ENCODE results near the gene GPR52.
"Not testable (repeated sequence)": the region's sequence is repeated elsewhere in the genome, so short reads cannot be mapped to it uniquely, and the experiment has no call there.

Gene GPR52, protein sequence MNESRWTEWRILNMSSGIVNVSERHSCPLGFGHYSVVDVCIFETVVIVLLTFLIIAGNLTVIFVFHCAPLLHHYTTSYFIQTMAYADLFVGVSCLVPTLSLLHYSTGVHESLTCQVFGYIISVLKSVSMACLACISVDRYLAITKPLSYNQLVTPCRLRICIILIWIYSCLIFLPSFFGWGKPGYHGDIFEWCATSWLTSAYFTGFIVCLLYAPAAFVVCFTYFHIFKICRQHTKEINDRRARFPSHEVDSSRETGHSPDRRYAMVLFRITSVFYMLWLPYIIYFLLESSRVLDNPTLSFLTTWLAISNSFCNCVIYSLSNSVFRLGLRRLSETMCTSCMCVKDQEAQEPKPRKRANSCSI

DNA sequence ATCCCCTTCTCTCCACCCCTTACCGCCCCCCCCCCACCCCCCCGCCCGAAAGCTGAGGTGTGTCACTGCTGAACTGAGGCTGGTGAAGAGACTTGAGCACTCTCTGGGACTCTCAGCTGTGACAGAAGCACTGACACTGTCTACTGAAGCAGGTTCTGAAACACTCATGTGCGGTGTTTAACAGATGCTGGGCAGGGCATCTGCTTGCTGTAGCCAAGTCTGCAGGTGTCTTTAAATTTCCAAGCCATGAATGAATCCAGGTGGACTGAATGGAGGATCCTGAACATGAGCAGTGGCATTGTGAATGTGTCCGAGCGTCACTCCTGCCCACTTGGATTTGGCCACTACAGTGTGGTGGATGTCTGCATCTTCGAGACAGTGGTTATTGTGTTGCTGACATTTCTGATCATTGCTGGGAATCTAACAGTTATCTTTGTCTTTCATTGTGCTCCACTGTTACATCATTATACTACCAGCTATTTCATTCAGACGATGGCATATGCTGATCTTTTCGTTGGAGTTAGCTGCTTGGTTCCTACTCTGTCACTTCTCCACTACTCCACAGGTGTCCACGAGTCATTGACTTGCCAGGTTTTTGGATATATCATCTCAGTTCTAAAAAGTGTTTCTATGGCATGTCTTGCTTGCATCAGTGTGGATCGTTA, at the start of gene GPR52:
TSS of gene GPR52 (plus strand) at position 99 of the 665 bp plus-strand sequence. CDS start at position 247, 148 bp downstream.
- DNase-seq (ENCODE audit: low read depth in 2 of 2) = no peak

GRCh38 chr1:174398246-174398645, 49.5 kb upstream of the GPR52 start:
- no peak for DNase-seq (ENCODE audit: low read depth in 2 of 2)

GRCh38 chr1:174399211-174399610, 48.6 kb upstream of the GPR52 start:
- no peak for DNase-seq (ENCODE audit: low read depth in 2 of 2)

- no peak for DNase-seq (ENCODE audit: low read depth in 2 of 2)
Observed at GRCh38 chr1:174401075-174401474, 46.7 kb upstream of the GPR52 start.

GRCh38 chr1:174405219-174405618, 42.5 kb upstream of the GPR52 start:
- DNase-seq (ENCODE audit: low read depth in 2 of 2) = no peak

DNA sequence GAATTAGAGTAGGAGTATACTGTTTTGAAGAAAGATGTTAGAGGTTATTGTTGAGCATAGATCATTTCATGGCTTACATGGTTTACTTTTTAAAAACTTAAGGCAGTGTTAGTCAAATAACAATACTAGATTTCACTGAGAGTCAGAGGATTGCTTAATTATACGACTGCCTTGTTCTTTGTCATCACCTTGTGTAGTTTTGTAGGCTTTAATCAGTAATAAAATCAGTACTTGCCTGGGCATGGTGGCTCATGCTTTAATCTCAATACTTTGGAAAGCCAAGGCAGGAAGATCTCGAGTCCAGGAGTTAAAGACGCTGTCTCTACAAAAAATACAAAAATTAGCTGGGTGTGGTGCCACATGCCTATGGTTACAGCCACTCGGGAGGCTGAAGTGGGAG, 41.3 kb upstream of the GPR52 start:
- no peak for DNase-seq (ENCODE audit: low read depth in 2 of 2)

GRCh38 chr1:174407665-174408064, 40.1 kb upstream of the GPR52 start:
- no peak for DNase-seq (ENCODE audit: low read depth in 2 of 2)

- DNase-seq (ENCODE audit: low read depth in 2 of 2) = no peak
Observed at GRCh38 chr1:174408146-174408545, 39.6 kb upstream of the GPR52 start.

- not testable (repeated sequence) for DNase-seq (ENCODE audit: low read depth in 2 of 2)
Observed at GRCh38 chr1:174409801-174410200, 38.0 kb upstream of the GPR52 start.

DNA sequence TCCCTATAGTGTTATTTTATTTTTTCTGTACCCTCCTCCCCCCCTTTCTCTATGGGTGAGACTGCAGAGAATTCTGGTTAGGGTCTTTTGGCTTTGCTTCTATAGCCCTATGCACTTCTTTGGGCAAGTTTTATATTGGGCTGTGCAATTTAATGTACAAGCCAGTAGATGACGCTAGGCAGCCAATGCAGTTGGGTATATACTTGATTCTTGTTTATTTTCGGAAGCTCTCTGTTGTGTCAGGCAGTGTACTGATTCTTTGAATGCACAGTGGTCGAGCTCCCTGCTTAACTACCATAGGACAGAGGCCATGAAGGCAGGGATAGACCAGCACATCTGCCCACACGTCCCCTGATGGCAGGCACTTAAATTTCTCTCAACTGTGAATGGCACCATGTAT, 34.1 kb upstream of the GPR52 start:
- no peak for DNase-seq (ENCODE audit: low read depth in 2 of 2)

DNA sequence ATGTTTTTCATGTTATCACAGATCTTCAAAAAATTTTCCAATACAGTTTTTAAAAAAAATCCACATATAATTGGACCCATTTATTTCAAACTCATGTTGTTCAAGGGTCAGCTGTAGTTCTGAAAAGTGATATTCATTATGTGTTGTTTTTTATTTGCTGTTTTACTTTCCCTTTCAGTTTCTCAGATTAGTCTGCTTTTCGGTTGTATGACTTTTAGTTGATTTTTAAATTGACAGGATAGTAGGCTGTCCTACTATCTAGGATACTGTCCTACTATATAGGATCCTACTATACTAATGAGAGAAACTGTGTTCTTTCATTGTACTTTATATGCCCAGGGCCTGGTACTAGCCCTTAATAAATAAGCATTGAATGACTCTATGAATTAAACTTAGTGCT, 33.6 kb upstream of the GPR52 start:
- DNase-seq (ENCODE audit: low read depth in 2 of 2) = no peak

DNA sequence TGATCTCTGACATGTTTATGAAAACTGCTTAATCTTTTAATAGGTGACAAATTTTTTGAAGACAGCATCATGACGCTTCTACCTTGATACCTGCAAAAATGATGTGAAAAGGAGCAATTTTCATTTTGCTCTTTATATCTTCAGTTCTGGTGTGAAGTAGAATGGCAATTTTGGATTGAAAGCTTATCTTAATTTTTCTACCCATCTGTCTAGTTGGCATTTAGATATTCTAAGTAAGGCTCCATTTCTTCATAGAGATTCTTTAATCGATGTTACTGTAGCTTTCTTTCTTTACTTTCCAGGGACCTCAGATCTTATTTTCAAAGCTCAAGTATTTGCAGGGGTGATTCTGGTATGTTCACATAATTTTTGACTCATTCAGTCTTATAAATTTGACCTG, 32.3 kb upstream of the GPR52 start:
- DNase-seq (ENCODE audit: low read depth in 2 of 2) = no peak

GRCh38 chr1:174417921-174418320, 29.8 kb upstream of the GPR52 start:
- no peak for DNase-seq (ENCODE audit: low read depth in 2 of 2)

DNA sequence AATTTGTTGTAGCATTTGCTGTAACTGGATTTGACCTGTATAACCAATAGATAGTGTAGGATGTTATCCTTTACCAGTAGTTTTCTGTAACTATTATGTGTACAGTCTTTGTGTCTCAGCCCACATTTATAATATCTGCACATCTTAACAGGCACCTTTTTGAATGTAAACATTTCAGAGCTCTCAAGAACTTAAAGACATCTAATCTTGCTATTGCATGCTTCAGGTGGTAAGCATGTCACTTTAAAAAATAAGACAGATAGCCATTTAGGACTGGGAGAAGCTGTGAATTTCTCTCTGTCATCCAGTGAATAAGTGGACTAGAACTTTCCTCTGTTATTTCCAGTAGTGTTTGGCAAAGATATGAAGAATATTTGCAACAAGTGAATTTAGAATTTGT, 22.6 kb upstream of the GPR52 start:
- DNase-seq (ENCODE audit: low read depth in 2 of 2) = no peak

GRCh38 chr1:174426153-174426552, 21.6 kb upstream of the GPR52 start:
- no peak for DNase-seq (ENCODE audit: low read depth in 2 of 2)

- no peak for DNase-seq (ENCODE audit: low read depth in 2 of 2)
Observed at GRCh38 chr1:174428033-174428432, 19.7 kb upstream of the GPR52 start.

GRCh38 chr1:174428739-174429138, 19.0 kb upstream of the GPR52 start:
- DNase-seq (ENCODE audit: low read depth in 2 of 2) = no peak

- no peak for DNase-seq (ENCODE audit: low read depth in 2 of 2)
Observed at GRCh38 chr1:174433451-174433850, 14.3 kb upstream of the GPR52 start.

DNA sequence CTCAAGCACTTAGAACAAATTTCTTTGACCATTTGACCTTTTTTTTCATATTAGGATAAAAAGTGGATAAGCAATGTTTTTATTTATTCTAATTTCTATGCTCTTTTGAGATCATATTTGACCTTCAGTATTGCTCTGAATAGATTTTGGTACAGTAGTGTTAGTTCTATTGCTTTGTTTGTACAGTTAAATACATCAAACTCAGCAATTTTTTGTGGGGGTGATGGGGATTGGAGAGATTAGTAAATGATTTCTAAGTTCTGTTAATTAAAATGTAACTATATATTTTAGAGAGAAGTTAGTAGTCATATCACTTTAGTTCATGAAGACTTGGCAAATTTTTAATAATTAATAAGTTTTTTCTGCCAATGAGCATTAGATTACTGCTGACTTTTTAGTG, 2.4 kb upstream of the GPR52 start:
- DNase-seq (ENCODE audit: low read depth in 2 of 2) = no peak

- no peak for DNase-seq (ENCODE audit: low read depth in 2 of 2)
Observed at GRCh38 chr1:174445817-174446216, 1.9 kb upstream of the GPR52 start.

GRCh38 chr1:174448531-174448883, 743 bp downstream of the GPR52 start:
- no peak for DNase-seq (ENCODE audit: low read depth in 2 of 2)

GRCh38 chr1:174448974-174449373, 1.2 kb downstream of the GPR52 start:
- no peak for DNase-seq (ENCODE audit: low read depth in 2 of 2)

DNA sequence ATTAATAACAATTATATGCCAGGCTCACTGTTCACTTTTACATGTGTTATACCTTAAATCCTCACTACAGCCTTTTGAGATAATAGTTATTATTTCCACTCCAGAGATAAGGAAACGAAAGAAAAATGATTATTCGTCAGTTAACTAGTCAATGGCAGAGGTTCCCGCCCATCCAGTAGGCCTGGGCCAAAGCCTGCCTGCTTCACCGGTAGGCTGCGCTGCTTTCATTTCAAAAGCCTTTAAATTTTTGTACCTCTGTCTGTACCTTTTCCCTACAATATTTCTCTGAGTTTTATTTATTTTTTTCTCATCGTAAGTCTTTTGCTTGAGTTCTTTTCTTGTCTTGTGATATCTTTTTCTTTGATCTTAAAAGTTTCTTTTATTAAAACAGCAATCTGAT, 3.6 kb downstream of the GPR52 start:
- DNase-seq (ENCODE audit: low read depth in 2 of 2) = no peak

DNA sequence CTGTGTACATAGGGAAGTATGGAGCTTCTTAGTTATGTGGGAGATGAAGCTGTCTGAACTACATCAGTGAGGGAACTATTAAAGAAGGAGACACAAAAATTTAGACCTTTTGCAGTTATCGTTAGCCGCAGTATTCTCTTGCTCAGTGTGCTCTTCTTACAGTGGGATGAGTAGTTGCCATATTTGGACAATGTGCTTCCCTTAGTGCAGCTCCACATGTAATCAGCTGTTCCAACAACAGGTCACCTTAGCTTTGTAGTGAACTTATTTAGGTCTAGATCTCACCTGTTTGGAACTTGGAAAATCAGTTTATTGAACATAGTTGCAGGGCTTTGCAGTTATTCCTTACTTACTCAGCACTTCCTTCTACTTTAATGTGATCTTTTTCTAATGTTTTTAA, 18.1 kb downstream of the GPR52 start:
- DNase-seq (ENCODE audit: low read depth in 2 of 2) = no peak
